Astrocyte (in vitro differentiated cells and primary cell): ENCODE measurements around the gene CMTM8.

Source experiments
- CTCF ChIP-seq: IDR thresholded peaks from 2 replicates; pipeline ENCODE4 v1.5.1; 2011; ENCODE audit warnings: low read depth, mild to moderate bottlenecking, inconsistent platforms, low read length, moderate library complexity; ENCODE audit not compliant: insufficient read depth
- EZH2 ChIP-seq: IDR thresholded peaks from 2 replicates; pipeline ENCODE4 v1.6.1; 2012; ENCODE audit warnings: mild to moderate bottlenecking, low read length, inconsistent platforms; ENCODE audit not compliant: insufficient read depth

- no peak for TF ChIP-seq EZH2
- no peak for TF ChIP-seq CTCF
Observed at GRCh38 chr3:32316319-32316718, 77.8 kb downstream of the CMTM8 start.
